ENCODE data around the gene TCOF1. TPM values are rescaled to one million over a fixed set of nuclear protein-coding genes. Genes with fewer than 3 reads are reported as not detected.

Gene TCOF1
- total RNA-seq, 2 donors from 2014 or later: 17.5 to 18.1 TPM

- no peak overlapping the region for H3K27ac ChIP-seq
- no peaks in the 10 kb centered on the region for H3K4me1 ChIP-seq
- no peaks in the 10 kb centered on the region for H3K9me3 ChIP-seq
- DNase-seq (ENCODE audit: low spot score): no peak
- H3K27me3 ChIP-seq: no peaks in the 10 kb centered on the region
- no peak overlapping the region for H3K4me3 ChIP-seq
- TF ChIP-seq CTCF (IDR thresholded peaks at IDR 0.05): no peak
- H3K36me3 ChIP-seq: no peaks in the 10 kb centered on the region
These were observed 45.0 kb upstream of the TCOF1 start for GRCh38 chr5:150312518-150312917.

GRCh38 chr5:150313501-150313900, 44.0 kb upstream of the TCOF1 start:
- Histone ChIP-seq H3K9me3 (no peaks in the 10 kb centered on the region), H3K4me1 (no peaks in the 10 kb centered on the region), H3K4me3 (no peak overlapping the region), H3K27ac (no peak overlapping the region), H3K27me3 (no peaks in the 10 kb centered on the region), H3K36me3 (no peaks in the 10 kb centered on the region)
- no peak for TF ChIP-seq CTCF (IDR thresholded peaks at IDR 0.05)
- no peak for DNase-seq (ENCODE audit: low spot score)

- H3K27ac ChIP-seq: no peak overlapping the region
- H3K9me3 ChIP-seq: no peaks in the 10 kb centered on the region
- no peak for TF ChIP-seq CTCF (IDR thresholded peaks at IDR 0.05)
- no peaks in the 10 kb centered on the region for H3K36me3 ChIP-seq
- no peak overlapping the region for H3K4me3 ChIP-seq
- no peak for DNase-seq (ENCODE audit: low spot score)
- no peaks in the 10 kb centered on the region for H3K4me1 ChIP-seq
- H3K27me3 ChIP-seq: no peaks in the 10 kb centered on the region
These were observed 43.4 kb upstream of the TCOF1 start for GRCh38 chr5:150313921-150314716.

- Histone ChIP-seq H3K27me3 (no peaks in the 10 kb centered on the region), H3K36me3 (no peaks in the 10 kb centered on the region), H3K4me3 (no peak overlapping the region), H3K4me1 (peaks cover 0 to 9% of the 10 kb centered on the region in 2 donors), H3K27ac (no peak overlapping the region), H3K9me3 (no peaks in the 10 kb centered on the region)
- no peak for DNase-seq (ENCODE audit: low spot score)
- TF ChIP-seq CTCF (IDR thresholded peaks at IDR 0.05): no peak
These were observed 42.3 kb upstream of the TCOF1 start for GRCh38 chr5:150315245-150315644.

GRCh38 chr5:150316320-150316719, 41.2 kb upstream of the TCOF1 start:
- Histone ChIP-seq H3K36me3 (no peaks in the 10 kb centered on the region), H3K4me3 (no peak overlapping the region)
- no peak for DNase-seq (ENCODE audit: low spot score)

More at GRCh38 chr5:150316320-150316719, 41.2 kb upstream of the TCOF1 start:
- Histone ChIP-seq H3K4me1 (peaks cover 0 to 12% of the 10 kb centered on the region in 2 donors), H3K27ac (no peak overlapping the region), H3K9me3 (no peaks in the 10 kb centered on the region), H3K27me3 (no peaks in the 10 kb centered on the region)
- TF ChIP-seq CTCF (IDR thresholded peaks at IDR 0.05): no peak

Measured in right atrium auricular region (tissue), 2 donors.